WTC11 (cell line): ENCODE measurements around the gene COL4A3. TPM values are rescaled to one million over a fixed set of nuclear protein-coding genes. Genes with fewer than 3 reads are reported as not detected.

Source experiments
- ATAC-seq: fragments of 200-7000 bp; cut with Tn5 transposase; 2 replicates; pipeline ENCODE4 v1.10.0; 2021; ENCODE audit warnings: mild to moderate bottlenecking, moderate library complexity
- CTCF ChIA-PET: fragments of 300-600 bp; sonication (Branson Sonifier 250); formaldehyde crosslinking; loops from one replicate; lab custom pipeline; 2021; ENCODE audit warnings: antibody characterized with exemption; lab: Charles Lee
- POLR2A ChIA-PET: fragments of 350-600 bp; sonication (Branson Sonifier 250); formaldehyde crosslinking; loops from one replicate; lab custom pipeline; 2021; ENCODE audit warnings: antibody characterized with exemption; lab: Charles Lee
- DNase-seq: peaks from one replicate; pipeline ENCODE4 v3.0.0; 2021; ENCODE audit warnings: low spot score
- H3K27ac Mint-ChIP-seq: 2 replicates; pipeline ENCODE4 v1.8.0; 2021; ENCODE audit warnings: mixed read lengths
- H3K27me3 Mint-ChIP-seq: 2 replicates; pipeline ENCODE4 v1.8.0; 2021; ENCODE audit warnings: low read depth, mild to moderate bottlenecking, moderate library complexity, mixed read lengths
- H3K36me3 Mint-ChIP-seq: 2 replicates; pipeline ENCODE4 v1.8.0; 2021; ENCODE audit warnings: mixed read lengths
- H3K4me1 Mint-ChIP-seq: 2 replicates; pipeline ENCODE4 v1.8.0; 2022; ENCODE audit warnings: mixed read lengths
- H3K4me3 Mint-ChIP-seq: 2 replicates; pipeline ENCODE4 v1.8.0; 2021; ENCODE audit warnings: mild to moderate bottlenecking, moderate library complexity, mixed read lengths
- H3K9me3 Mint-ChIP-seq: 2 replicates; pipeline ENCODE4 v1.8.0; 2021; ENCODE audit warnings: mixed read lengths
- ATF1 ChIP-seq: sonication (generic); formaldehyde crosslinking; IDR thresholded peaks from 2 replicates; pipeline ENCODE4 v1.8.1; 2023; ENCODE audit warnings: mild to moderate bottlenecking, moderate library complexity, missing genetic modification reagents
- CBFB ChIP-seq: sonication (generic); formaldehyde crosslinking; IDR thresholded peaks from 2 replicates; pipeline ENCODE4 v1.8.1; 2022; ENCODE audit warnings: mild to moderate bottlenecking, low read depth, missing genetic modification reagents
- EMX1 ChIP-seq: fragments of 250-450 bp; sonication (Bioruptor Pico); IDR thresholded peaks from 2 replicates; pipeline ENCODE4 v1.8.0; 2021; ENCODE audit warnings: mild to moderate bottlenecking
- GTF2I ChIP-seq: fragments of 250-450 bp; sonication (Bioruptor Pico); conservative IDR thresholded peaks from 2 replicates; pipeline ENCODE4 v1.4.0; 2021; ENCODE audit warnings: mild to moderate bottlenecking
- IRF2 ChIP-seq: sonication (generic); formaldehyde crosslinking; IDR thresholded peaks from 2 replicates; pipeline ENCODE4 v1.8.0; 2022; ENCODE audit warnings: low read depth, missing genetic modification reagents, borderline replicate concordance
- JUN ChIP-seq: sonication (generic); formaldehyde crosslinking; IDR thresholded peaks from 2 replicates; pipeline ENCODE4 v1.8.0; 2023; ENCODE audit warnings: mild to moderate bottlenecking, missing genetic modification reagents
- MXD4 ChIP-seq: fragments of 250-450 bp; sonication (Bioruptor Pico); IDR thresholded peaks from 2 replicates; pipeline ENCODE4 v1.8.0; 2021; ENCODE audit warnings: mild to moderate bottlenecking, moderate library complexity, borderline replicate concordance
- NR1H2 ChIP-seq: sonication (generic); formaldehyde crosslinking; IDR thresholded peaks from 2 replicates; pipeline ENCODE4 v1.9.0; 2021; ENCODE audit warnings: mild to moderate bottlenecking, moderate library complexity, missing genetic modification reagents
- SMAD3 ChIP-seq: sonication (generic); formaldehyde crosslinking; IDR thresholded peaks from 2 replicates; pipeline ENCODE4 v1.8.0; 2022; ENCODE audit warnings: missing genetic modification reagents, mild to moderate bottlenecking, borderline replicate concordance
- TEAD4 ChIP-seq: sonication (generic); formaldehyde crosslinking; IDR thresholded peaks from 2 replicates; pipeline ENCODE4 v1.8.0; 2022; ENCODE audit warnings: mild to moderate bottlenecking, missing genetic modification reagents
- ZBTB21 ChIP-seq: sonication (generic); formaldehyde crosslinking; IDR thresholded peaks from 2 replicates; pipeline ENCODE4 v1.8.1; 2023; ENCODE audit warnings: mild to moderate bottlenecking, missing genetic modification reagents, borderline replicate concordance
- ZNF263 ChIP-seq: sonication (generic); formaldehyde crosslinking; IDR thresholded peaks from 2 replicates; pipeline ENCODE4 v1.8.1; 2022; ENCODE audit warnings: low read depth, mild to moderate bottlenecking, moderate library complexity, missing genetic modification reagents
- ZNF416 ChIP-seq: fragments of 250-450 bp; sonication (Bioruptor Pico); IDR thresholded peaks from 2 replicates; pipeline ENCODE4 v1.9.0; 2021; ENCODE audit warnings: mild to moderate bottlenecking, inconsistent platforms
- ZNF423 ChIP-seq: fragments of 250-450 bp; sonication (Bioruptor Pico); IDR thresholded peaks from 2 replicates; pipeline ENCODE4 v2.1.2; 2022; ENCODE audit warnings: mild to moderate bottlenecking, moderate library complexity
- total RNA-seq: library from RNA; stranded (reverse); gene quantifications from 3 replicates; pipeline ENCODE4 v1.2.3, GENCODE V29; 2021
- TF ChIP-seq, protein P1 (sequence below): sonication (generic); formaldehyde crosslinking; IDR thresholded peaks from 2 replicates; pipeline ENCODE4 v1.8.0; 2023; ENCODE audit warnings: missing genetic modification reagents, mild to moderate bottlenecking, borderline replicate concordance
- TF ChIP-seq, protein P2 (sequence below): sonication (generic); formaldehyde crosslinking; IDR thresholded peaks from 2 replicates; pipeline ENCODE4 v1.8.0; 2023; ENCODE audit warnings: mild to moderate bottlenecking, missing genetic modification reagents
- TF ChIP-seq, protein P3 (sequence below): sonication (generic); formaldehyde crosslinking; IDR thresholded peaks from 2 replicates; pipeline ENCODE4 v1.8.0; 2022; ENCODE audit warnings: mild to moderate bottlenecking, missing genetic modification reagents
- TF ChIP-seq, protein P4 (sequence below): sonication (generic); formaldehyde crosslinking; IDR thresholded peaks from 2 replicates; pipeline ENCODE4 v1.8.1; 2023; ENCODE audit warnings: mild to moderate bottlenecking, missing genetic modification reagents, moderate library complexity
- TF ChIP-seq, protein P5 (sequence below): fragments of 250-450 bp; sonication (Bioruptor Pico); IDR thresholded peaks from 2 replicates; pipeline ENCODE4 v2.1.2; 2022; ENCODE audit warnings: mild to moderate bottlenecking, moderate library complexity
- TF ChIP-seq, protein P6 (sequence below): fragments of 250-450 bp; sonication (Bioruptor Pico); conservative IDR thresholded peaks from 2 replicates; pipeline ENCODE4 v1.9.0; 2021; ENCODE audit warnings: mild to moderate bottlenecking

COL4A3 gene
- total RNA-seq, 1 experiment from 2014 or later: 0.90 TPM

DNA sequence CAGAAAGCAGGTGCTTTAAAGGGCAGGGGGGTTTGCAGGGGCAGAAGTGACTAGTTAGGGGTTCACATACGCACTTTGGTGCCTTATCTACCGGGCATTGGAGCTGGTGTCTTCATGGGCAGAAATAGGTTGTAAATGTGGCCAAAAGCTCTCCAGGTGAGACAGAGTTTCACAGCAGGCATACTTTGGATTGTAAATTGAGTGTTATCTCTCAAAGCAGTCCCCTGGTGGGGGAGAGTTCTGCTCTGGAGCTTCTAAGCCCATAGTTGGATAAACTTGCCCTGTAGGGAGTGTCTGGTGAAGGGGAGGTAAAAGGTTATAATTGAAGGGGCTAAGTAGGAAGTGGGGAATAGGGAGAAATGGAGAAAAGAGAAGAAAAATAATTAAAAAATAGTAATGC, 43.1 kb downstream of the COL4A3 start:
- TF ChIP-seq EMX1 (CRISPR knock-in tag): no peak
- TF ChIP-seq ZNF423 (CRISPR knock-in tag): peak; percentile 78; the same call in 1 of the 2 replicates
- peaks cover 30% of the 10 kb centered on the region for H3K4me1 Mint-ChIP-seq
- ATAC-seq (peak; percentile 89), DNase-seq (no peak)
- H3K36me3 Mint-ChIP-seq: no peaks in the 10 kb centered on the region
- POLR2A ChIA-PET: no interaction called here
- H3K9me3 Mint-ChIP-seq: no peaks in the 10 kb centered on the region
- H3K27me3 Mint-ChIP-seq: peaks cover 56% of the 10 kb centered on the region
- CTCF ChIA-PET: interaction anchor here (0.6 to 2.0 kb wide), 5 partner anchors 20 to 1166 kb away, joined by 3 to 7 read pairs (median 4); no protein-coding TSS in a partner anchor
- no peak overlapping the region for H3K4me3 Mint-ChIP-seq
- H3K27ac Mint-ChIP-seq: no peak overlapping the region

DNA sequence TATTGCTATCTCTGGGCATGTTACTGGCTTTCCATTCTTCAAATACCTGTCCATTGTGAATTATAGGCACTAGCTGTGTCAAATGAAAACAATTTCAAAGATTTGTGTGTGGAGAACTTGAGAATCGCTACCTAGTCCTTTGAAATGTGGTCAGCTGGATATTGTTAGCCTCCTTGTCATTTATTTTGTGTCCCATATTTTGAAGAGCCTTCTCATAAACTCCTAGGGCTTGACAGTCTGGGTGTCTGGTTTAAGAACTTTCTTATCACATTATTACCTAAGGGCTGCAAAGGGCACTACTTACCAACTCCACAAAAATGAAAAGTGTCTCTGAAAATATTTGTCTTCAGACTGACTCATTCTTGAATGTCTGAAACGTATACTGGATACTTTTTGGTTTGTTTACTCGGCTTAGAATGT, 50.2 kb downstream of the COL4A3 start:
- Mint-ChIP-seq H3K4me1 (peaks cover 4% of the 10 kb centered on the region), H3K4me3 (no peak overlapping the region), H3K9me3 (no peaks in the 10 kb centered on the region), H3K36me3 (no peaks in the 10 kb centered on the region), H3K27me3 (peaks cover 15% of the 10 kb centered on the region), H3K27ac (no peak overlapping the region)
- DNase-seq: no peak
- CTCF ChIA-PET: no interaction called here
- POLR2A ChIA-PET: no interaction called here
- ATAC-seq: no peak
- TF ChIP-seq ATF1 (CRISPR knock-in tag) (no peak), IRF2 (no peak), JUN (CRISPR knock-in tag) (no peak), TEAD4 (no peak), SMAD3 (CRISPR knock-in tag) (no peak), ZNF416 (CRISPR knock-in tag) (no peak), MXD4 (CRISPR knock-in tag) (no peak), ZNF423 (CRISPR knock-in tag) (no peak), EMX1 (CRISPR knock-in tag) (no peak), CBFB (no peak), GTF2I (no peak), NR1H2 (CRISPR knock-in tag) (no peak), ZNF263 (no peak), ZBTB21 (CRISPR knock-in tag) (no peak)
- TF ChIP-seq, protein P1, sequence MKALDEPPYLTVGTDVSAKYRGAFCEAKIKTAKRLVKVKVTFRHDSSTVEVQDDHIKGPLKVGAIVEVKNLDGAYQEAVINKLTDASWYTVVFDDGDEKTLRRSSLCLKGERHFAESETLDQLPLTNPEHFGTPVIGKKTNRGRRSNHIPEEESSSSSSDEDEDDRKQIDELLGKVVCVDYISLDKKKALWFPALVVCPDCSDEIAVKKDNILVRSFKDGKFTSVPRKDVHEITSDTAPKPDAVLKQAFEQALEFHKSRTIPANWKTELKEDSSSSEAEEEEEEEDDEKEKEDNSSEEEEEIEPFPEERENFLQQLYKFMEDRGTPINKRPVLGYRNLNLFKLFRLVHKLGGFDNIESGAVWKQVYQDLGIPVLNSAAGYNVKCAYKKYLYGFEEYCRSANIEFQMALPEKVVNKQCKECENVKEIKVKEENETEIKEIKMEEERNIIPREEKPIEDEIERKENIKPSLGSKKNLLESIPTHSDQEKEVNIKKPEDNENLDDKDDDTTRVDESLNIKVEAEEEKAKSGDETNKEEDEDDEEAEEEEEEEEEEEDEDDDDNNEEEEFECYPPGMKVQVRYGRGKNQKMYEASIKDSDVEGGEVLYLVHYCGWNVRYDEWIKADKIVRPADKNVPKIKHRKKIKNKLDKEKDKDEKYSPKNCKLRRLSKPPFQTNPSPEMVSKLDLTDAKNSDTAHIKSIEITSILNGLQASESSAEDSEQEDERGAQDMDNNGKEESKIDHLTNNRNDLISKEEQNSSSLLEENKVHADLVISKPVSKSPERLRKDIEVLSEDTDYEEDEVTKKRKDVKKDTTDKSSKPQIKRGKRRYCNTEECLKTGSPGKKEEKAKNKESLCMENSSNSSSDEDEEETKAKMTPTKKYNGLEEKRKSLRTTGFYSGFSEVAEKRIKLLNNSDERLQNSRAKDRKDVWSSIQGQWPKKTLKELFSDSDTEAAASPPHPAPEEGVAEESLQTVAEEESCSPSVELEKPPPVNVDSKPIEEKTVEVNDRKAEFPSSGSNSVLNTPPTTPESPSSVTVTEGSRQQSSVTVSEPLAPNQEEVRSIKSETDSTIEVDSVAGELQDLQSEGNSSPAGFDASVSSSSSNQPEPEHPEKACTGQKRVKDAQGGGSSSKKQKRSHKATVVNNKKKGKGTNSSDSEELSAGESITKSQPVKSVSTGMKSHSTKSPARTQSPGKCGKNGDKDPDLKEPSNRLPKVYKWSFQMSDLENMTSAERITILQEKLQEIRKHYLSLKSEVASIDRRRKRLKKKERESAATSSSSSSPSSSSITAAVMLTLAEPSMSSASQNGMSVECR (CRISPR knock-in tag): no peak
- TF ChIP-seq, protein P2, sequence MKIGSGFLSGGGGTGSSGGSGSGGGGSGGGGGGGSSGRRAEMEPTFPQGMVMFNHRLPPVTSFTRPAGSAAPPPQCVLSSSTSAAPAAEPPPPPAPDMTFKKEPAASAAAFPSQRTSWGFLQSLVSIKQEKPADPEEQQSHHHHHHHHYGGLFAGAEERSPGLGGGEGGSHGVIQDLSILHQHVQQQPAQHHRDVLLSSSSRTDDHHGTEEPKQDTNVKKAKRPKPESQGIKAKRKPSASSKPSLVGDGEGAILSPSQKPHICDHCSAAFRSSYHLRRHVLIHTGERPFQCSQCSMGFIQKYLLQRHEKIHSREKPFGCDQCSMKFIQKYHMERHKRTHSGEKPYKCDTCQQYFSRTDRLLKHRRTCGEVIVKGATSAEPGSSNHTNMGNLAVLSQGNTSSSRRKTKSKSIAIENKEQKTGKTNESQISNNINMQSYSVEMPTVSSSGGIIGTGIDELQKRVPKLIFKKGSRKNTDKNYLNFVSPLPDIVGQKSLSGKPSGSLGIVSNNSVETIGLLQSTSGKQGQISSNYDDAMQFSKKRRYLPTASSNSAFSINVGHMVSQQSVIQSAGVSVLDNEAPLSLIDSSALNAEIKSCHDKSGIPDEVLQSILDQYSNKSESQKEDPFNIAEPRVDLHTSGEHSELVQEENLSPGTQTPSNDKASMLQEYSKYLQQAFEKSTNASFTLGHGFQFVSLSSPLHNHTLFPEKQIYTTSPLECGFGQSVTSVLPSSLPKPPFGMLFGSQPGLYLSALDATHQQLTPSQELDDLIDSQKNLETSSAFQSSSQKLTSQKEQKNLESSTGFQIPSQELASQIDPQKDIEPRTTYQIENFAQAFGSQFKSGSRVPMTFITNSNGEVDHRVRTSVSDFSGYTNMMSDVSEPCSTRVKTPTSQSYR (CRISPR knock-in tag): no peak
- TF ChIP-seq, protein P3, sequence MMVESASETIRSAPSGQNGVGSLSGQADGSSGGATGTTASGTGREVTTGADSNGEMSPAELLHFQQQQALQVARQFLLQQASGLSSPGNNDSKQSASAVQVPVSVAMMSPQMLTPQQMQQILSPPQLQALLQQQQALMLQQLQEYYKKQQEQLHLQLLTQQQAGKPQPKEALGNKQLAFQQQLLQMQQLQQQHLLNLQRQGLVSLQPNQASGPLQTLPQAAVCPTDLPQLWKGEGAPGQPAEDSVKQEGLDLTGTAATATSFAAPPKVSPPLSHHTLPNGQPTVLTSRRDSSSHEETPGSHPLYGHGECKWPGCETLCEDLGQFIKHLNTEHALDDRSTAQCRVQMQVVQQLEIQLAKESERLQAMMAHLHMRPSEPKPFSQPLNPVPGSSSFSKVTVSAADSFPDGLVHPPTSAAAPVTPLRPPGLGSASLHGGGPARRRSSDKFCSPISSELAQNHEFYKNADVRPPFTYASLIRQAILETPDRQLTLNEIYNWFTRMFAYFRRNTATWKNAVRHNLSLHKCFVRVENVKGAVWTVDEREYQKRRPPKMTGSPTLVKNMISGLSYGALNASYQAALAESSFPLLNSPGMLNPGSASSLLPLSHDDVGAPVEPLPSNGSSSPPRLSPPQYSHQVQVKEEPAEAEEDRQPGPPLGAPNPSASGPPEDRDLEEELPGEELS (CRISPR knock-in tag): no peak
- TF ChIP-seq, protein P4, sequence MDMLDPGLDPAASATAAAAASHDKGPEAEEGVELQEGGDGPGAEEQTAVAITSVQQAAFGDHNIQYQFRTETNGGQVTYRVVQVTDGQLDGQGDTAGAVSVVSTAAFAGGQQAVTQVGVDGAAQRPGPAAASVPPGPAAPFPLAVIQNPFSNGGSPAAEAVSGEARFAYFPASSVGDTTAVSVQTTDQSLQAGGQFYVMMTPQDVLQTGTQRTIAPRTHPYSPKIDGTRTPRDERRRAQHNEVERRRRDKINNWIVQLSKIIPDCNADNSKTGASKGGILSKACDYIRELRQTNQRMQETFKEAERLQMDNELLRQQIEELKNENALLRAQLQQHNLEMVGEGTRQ (CRISPR knock-in tag): no peak
- TF ChIP-seq, protein P5, sequence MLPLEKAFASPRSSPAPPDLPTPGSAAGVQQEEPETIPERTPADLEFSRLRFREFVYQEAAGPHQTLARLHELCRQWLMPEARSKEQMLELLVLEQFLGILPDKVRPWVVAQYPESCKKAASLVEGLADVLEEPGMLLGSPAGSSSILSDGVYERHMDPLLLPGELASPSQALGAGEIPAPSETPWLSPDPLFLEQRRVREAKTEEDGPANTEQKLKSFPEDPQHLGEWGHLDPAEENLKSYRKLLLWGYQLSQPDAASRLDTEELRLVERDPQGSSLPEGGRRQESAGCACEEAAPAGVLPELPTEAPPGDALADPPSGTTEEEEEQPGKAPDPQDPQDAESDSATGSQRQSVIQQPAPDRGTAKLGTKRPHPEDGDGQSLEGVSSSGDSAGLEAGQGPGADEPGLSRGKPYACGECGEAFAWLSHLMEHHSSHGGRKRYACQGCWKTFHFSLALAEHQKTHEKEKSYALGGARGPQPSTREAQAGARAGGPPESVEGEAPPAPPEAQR (CRISPR knock-in tag): no peak
- TF ChIP-seq, protein P6, sequence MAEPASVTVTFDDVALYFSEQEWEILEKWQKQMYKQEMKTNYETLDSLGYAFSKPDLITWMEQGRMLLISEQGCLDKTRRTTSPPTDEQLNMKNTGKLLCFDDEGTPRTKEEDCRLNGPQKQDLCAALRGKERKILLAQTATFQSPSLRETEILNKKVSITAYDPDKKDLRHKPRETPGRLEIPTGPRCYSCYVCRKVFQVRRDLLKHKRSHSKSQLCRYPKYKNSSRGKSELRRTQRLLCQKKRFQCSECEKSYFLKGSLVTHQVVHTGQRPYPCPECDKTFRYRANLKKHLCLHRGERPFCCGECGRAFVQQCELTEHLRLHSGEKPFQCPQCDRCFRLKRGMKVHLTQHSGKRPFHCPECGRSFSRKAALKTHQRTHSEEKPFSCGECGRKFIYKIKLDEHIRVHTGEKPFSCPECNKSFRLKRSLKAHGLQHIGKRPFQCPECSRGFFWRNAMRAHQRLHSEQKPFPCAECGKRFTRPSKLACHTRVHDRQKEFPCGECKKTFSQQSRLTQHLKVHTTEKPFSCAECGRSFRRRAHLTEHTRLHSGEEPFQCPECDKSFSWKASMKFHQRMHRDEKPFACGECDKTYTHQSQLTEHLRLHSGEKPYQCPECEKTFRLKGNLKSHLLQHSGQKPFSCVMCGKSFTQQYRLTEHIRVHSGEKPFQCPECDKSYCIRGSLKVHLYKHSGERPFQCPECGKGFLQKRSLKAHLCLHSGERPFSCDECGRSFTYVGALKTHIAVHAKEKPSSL (CRISPR knock-in tag): no peak
